NOMO-1 treated with dmso at 0.1 percent for 144 hours (cell line): ENCODE measurements around the gene ERMARD.

Experiments used
- DNase-seq: peaks from one replicate; lab custom pipeline; 2025; ENCODE audit not compliant: unreplicated experiment; lab: John Stamatoyannopoulos, UW

Gene ERMARD

GRCh38 chr6:169801396-169802160 is 50.2 kb downstream of the ERMARD start:
- DNase-seq = no peak

GRCh38 chr6:169802790-169803189 is 51.4 kb downstream of the ERMARD start:
- no peak for DNase-seq

GRCh38 chr6:169803271-169803811 is 51.9 kb downstream of the ERMARD start:
- DNase-seq = peak; percentile 15

- DNase-seq = no peak
These were observed 52.5 kb downstream of the ERMARD start for GRCh38 chr6:169803816-169804340.

- DNase-seq = no peak
These were observed 53.0 kb downstream of the ERMARD start for GRCh38 chr6:169804427-169804826.

- DNase-seq = no peak
These were observed 53.9 kb downstream of the ERMARD start for GRCh38 chr6:169805242-169805838.

GRCh38 chr6:169806701-169807100 is 55.3 kb downstream of the ERMARD start:
- DNase-seq = no peak

- DNase-seq = no peak
These were observed 55.8 kb downstream of the ERMARD start for GRCh38 chr6:169807229-169807628.

GRCh38 chr6:169807699-169808607 is 56.5 kb downstream of the ERMARD start:
- DNase-seq = no peak

GRCh38 chr6:169808608-169808967 is 57.2 kb downstream of the ERMARD start:
- no peak for DNase-seq

GRCh38 chr6:169809386-169809785 is 58.0 kb downstream of the ERMARD start:
- DNase-seq = no peak

- no peak for DNase-seq
These were observed 58.9 kb downstream of the ERMARD start for GRCh38 chr6:169810066-169810989.

GRCh38 chr6:169811072-169811471 is 59.6 kb downstream of the ERMARD start:
- no peak for DNase-seq

GRCh38 chr6:169811521-169812256 is 60.3 kb downstream of the ERMARD start:
- DNase-seq = no peak

- DNase-seq = no peak
These were observed 60.8 kb downstream of the ERMARD start for GRCh38 chr6:169812257-169812644.

- DNase-seq = no peak
These were observed 62.5 kb downstream of the ERMARD start for GRCh38 chr6:169813969-169814368.

- no peak for DNase-seq
These were observed 64.6 kb downstream of the ERMARD start for GRCh38 chr6:169816054-169816453.

- no peak for DNase-seq
These were observed 65.6 kb downstream of the ERMARD start for GRCh38 chr6:169816975-169817374.

- DNase-seq = no peak
These were observed 68.9 kb downstream of the ERMARD start for GRCh38 chr6:169820358-169820757.

- DNase-seq = no peak
These were observed 72.6 kb downstream of the ERMARD start for GRCh38 chr6:169824021-169824420.
